HG03354 (cell line): ENCODE measurements around the gene FCER2.
"Not testable (repeated sequence)": the region's sequence is repeated elsewhere in the genome, so short reads cannot be mapped to it uniquely, and the experiment has no call there.

Experiments
- ATAC-seq: cut with Tn5 transposase; IDR thresholded peaks from one replicate; pipeline ENCODE4 v1.9.1; 2021; ENCODE audit warnings: mild to moderate bottlenecking; ENCODE audit not compliant: unreplicated experiment, poor library complexity, severe bottlenecking

FCER2 gene, protein sequence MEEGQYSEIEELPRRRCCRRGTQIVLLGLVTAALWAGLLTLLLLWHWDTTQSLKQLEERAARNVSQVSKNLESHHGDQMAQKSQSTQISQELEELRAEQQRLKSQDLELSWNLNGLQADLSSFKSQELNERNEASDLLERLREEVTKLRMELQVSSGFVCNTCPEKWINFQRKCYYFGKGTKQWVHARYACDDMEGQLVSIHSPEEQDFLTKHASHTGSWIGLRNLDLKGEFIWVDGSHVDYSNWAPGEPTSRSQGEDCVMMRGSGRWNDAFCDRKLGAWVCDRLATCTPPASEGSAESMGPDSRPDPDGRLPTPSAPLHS

DNA sequence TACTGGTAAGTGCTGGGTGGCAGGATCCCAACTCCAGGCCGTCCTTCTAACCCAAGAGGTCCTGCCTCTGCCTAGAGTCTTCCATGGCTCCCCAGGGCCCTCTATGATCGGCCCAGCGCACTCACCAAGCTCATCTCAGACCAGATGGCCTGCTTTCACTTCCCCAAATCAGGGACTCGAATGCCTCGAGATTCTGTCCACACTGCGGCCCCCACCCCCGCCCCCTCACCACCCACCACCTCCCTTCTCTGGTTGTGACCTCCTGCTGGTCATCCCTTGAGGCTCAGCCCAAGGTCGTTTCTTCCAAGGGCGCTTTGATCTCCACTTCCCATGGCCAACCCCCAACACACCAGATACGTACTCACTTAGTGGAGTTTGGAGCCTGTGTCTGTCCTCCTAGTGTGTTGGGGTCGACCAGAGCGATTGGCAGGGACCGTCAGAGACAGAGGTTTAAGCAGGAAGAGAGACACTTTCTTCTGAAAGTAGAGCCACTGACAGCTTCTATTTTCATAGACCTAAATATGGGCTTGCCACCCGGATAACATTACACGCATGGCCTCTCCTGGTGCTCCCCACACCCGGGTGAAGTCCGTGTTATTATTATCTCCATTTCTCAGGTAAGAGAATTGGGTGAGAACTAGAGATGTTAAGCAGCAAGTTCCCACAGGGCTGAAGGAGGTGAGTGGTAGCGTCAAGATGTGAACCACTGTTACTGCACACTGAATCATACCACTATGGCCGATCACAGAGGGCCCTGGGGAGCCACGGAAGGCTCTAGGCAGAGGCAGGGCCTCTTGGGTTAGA lies at the start of gene FCER2:
Gene FCER2 (minus strand): TSS at position 478 of the 804 bp plus-strand sequence. CDS start 2,371 bp downstream, outside the sequence.
- ATAC-seq: peak; percentile 56

DNA sequence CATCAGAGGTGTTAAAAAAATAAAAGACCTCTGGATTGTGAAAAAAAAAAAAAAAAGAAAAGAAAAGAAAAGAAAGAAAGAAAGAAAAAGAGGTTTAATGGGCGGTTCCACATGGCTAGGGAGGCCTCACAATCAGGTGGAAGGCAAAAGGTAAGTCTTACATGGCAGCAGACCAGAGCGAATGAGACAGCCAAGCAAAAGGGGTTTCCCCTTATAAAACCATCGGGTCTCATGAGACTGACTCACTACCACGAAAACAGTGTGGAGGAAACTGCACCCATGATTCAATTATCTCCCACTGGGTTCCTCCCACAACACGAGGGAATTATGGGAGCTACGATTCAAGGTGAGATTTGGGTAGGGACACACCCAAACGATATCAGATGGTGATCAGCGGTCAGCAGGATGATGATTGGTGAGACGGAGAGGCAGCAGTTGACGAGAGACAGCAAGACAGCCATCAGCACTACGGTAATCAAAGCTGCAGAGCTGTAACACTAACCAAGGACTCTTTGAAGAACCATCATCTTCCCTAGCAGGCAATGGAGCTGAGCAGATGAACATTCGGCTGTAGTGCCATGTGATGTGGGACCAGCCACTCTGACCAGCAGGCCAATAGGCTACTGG lies 49.3 kb upstream of the FCER2 start:
- ATAC-seq: peak; percentile 53

DNA sequence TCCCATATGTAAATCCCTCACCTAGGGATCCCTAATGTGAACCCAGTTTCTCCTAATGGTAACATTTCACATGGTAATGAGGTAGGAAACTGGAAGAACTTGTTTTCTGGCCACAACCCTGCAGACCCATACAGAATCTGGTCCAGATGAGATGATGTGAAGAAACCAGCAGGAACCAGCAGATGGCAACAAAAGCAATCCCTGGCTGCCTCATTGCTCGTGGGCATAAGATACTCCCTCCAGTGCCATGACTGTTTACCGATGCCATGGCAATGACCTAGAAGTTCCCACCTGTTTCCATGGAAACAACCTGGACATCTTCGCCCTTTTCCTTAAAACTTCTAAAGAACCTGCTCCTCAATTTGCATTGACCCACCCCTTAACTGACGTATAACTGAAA lies 46.8 kb upstream of the FCER2 start:
- ATAC-seq: no peak

DNA sequence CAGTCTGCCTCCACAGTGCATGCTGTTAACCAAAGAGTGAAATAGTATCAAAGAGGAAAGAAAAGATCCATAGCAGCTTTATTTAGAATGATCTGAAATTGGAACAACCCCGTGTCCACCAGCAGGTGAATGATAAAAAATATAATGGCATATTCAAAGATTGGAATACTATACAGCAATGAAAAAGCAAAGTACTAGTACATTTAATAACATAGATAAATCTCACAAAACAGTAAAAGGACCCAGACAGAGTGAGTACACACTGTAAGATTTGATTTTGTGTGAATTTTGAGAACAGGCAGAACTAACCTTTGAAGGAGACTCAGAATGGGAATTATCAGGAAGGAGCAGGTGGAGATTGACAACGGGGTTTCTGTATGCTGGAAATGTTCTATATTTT lies 46.2 kb upstream of the FCER2 start:
- no peak for ATAC-seq

DNA sequence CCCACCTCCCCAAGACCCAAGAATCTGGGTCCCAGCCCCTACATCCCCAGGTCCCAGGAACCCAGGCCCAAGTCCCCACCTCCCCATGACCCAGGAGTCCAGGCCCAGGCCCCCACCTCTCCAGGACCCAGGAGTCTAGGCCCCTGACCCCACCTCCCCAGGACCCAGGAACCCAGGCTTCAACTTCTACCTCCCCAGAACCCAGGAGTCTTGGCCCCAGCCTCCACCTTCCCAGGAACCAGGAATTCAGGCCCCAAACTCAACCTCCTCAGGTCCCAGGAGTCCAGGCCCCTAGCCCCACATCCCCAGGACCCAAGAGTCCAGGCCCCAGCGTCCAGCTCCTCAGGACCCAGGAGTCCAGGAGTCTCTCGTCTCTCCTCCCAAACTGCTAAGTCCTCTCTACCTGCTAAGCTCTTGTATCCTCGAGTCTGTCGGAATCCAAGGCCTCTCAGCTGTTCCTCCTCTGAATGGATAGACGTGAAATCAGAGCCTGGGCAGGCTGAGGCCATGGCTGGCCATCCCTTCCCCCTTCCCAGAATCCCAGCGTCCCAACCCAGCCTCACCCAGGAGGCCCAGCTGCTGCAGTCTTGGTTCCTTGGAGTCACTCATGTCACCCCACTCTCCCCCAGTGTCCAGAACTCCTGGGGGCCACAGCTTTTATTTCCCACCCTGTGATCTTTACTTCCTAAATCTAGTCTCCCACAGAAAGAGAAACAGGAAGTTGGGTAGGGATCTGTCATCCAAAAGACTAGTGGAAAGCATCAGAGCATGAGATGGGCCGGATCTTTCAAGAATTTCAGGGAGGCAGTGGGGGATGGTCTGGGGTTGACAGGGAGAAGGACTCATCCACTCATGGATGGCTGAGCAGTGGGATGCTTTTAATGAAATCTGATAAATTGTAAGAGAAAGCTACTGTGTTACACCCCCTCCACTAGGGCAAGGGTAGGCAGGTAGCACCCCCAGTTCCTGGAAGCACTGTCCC lies 45.3 kb upstream of the FCER2 start, which contains the start of gene CD209:
Gene CD209 (minus strand): TSS at position 632 of the 982 bp plus-strand sequence. CDS start 23 bp downstream, at position 609.
- no peak for ATAC-seq

DNA sequence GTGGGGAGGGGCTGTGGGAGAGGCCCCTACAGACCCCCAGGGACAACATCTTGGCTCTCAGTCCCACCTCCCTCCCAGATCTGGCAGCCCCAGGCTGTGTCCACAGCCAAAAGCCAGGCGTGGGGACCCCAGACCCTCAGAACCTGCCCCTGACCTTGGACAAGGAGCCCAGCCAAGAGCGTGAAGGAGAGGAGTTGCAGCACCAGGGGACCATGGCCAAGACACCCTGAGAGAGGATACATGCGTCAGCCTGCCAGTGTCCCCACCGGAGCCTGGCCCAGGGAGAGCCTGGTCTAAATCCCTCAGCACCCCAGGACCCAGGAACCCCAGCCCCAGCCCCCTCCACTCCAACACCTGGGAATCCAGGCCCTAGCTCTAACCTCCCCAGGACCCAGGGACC lies 44.4 kb upstream of the FCER2 start:
- ATAC-seq: not testable (repeated sequence)

DNA sequence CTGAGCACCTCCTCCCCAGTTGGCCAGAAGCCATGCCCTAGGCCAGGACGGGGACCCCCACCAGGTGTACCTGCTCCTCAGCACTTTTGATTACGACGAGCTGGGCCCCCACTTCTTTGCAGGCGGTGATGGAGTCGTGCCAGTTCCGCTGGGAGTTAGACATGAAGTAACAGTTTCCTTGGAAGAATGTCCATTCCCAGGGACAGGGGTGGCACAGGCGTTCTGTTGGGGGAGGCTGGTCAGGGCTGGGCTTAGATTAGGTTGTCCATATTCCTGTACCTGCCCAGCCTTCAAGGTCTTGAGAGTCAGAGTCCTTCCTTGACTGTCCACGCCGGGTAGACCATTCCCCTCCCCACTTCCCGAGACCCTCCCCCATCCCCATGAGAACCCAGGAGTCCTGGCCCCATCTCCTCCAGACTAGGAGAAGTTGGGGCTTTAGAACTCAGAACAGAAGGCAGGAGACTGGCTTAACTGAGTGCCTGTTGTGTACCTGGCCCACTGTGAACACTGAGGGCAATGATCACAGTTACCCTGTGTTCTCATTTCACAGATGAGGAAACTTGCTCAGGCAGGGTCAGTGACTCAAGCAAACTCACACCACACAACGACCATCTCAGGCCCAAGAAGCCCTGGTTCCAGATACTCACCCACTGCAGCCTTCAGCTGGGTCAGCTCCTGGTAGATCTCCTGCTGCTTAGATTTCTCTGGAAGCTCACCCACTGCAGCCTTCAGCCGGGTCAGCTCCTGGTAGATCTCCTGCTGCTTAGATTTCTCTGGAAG lies 43.1 kb upstream of the FCER2 start:
- no peak for ATAC-seq

DNA sequence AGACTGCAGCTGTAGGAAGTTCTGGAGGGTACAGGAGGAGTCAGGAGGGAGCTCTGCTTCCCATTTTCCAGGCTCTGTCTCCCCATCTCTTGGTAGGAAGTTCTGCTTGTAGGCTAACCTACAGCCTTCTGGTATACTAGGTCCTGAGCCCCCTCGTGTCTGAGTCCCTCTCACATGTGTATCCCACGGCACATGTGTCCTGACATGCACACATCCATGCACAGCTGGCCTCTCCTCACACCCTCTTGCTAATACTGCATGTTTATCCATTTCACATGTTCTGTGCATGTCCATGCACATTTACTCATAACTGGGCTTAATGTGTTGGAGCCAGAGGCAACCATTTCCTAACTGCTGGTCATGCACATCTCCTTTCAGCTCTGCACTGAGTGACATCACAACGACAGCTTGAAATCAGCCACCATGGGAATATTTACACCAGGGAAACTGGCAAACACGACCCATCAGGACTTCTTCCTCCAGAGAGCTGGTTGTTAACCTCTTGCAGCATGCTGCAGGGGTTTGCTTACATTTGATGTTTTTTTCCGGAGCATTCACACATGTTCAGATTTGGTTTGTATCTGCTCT lies 42.4 kb upstream of the FCER2 start:
- no peak for ATAC-seq

DNA sequence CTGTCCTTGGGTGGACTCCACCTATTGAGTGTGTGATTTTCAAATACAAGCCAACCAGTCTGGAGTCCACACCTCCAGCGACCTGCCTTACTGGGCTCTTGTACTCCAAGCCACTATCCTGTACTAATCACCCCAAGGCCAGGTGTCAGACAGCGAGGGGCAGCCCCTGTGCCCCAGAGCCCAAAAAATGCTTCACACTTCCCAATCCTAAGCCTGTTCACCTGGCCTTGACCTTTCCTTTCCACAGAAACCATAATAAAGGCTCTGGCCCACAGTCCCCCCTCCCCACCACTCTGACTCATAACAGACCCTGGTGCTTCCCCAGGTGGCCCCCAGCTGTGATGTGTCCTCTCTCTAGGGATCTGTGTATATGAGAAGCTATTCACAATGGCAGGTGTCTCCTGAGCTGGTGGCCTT lies 41.5 kb upstream of the FCER2 start:
- ATAC-seq: peak; percentile 78

DNA sequence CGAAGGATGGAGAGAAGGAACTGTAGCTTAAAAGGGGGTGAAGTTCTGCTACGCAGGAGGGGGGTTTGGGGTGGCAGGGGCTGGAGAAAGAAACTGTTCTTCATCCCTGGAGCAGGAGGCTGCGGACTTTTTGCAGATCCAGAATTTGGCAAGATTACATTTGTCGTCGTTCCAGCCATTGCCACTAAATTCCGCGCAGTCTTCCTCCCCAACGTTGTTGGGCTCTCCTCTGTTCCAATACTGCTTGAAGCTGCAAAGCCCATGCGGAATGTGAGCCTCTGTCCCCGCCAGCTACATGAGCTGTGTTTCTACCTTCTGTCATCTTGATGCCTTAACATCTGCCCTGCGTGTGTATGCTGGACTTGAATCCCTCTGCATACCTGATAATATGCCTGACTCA lies 41.1 kb upstream of the FCER2 start:
- ATAC-seq: no peak

DNA sequence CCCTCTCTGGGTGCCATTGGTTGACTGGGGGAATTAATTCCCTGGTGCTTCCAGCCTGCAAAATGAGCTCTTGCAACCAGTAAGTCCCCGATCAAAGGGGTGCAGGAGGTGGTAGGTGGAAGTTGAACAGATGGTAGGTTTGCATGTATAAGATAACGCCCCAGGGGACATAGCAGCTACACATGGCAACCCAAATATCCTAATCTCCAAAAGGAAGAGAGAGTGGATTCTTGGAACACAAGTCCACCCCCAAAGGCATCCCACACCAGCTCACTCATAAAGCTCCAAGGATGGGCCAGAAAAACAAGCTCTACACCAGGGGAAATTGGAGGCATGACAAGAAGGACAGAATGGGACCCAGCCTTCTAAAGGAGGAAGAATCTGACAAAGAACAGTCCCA lies 40.6 kb upstream of the FCER2 start:
- ATAC-seq: no peak

DNA sequence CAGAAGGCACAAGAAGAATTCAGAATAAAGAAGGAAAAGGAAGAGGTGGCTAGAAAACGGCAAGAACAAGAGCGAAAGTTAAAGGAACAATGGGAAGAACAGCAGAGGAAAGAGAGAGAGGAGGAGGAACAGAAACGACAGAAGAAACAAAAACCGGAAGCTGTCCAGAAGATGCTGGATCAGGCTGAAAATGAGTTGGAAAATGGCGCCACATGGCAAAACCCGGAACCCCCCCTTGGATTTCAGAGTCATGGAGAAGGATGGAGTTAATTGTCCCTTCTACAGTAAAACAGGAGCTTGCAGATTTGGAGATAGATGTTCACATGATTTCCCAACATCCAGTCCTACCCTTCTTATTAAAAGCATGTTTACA lies 38.7 kb upstream of the FCER2 start:
- ATAC-seq: no peak

DNA sequence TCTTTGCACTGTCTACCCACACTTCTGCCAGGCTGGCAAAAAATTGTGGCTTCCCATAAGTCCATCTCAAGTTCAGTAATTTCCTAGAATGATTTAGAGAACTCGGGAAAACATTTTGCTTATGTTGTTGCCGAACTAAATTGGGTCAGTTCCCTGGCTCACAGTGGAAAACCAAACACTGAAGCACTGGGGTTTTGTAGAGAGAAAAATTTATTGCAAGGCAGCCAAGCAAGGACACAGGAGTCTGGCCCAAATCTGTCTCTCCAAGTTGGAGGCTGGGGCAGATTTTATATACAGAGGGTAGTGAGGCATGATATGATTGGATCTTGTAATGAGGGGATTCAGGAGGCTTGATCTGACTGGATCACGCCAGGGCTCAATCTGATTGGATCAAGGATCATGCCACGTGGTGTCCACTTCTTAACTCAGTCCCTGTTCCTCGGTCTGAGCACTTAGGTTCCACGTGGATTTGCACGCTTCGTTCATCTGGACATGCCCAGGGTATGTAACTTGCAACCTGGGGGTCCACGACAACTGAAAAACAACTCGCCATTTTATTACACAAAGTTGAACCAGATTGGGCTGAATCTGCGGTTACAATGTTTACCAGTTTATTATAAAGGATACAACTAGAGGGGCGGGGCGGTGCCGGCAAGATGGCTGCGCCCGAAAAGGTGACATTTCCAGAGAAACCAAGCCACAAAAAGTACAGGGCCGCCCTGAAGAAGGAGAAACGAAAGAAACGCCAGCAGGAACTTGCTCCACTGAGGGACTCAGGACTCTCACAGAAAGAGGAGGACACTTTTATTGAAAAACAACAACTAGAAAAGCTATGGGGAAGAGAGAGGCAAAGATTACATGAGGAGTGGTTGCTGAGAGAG lies 38.1 kb upstream of the FCER2 start:
- no peak for ATAC-seq

DNA sequence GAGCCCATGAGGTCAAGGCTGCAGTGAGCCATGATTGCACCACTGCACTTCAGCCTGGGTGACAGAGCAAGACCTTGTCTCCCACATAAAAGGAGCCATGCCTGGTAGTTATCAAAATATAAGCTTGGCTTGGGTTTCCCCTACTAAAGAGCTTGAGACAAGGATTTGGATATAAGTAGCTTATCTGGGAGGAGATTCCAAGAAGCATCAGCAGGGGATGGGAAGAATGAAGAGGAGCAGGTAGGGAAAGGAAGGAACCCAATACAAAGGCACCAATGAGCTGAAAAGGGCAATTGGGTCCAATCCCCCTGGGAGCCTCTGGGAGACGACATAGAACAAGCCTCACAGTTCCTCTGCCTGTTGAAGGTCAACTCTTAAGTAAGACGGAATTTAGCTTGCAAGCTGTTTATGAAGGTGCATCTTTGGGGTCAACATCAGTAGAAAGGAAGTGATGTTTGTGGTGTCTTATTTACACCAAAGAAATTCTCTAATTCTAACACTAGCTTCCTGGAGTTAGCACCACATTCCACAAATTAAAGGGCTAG lies 37.4 kb upstream of the FCER2 start:
- ATAC-seq: no peak

DNA sequence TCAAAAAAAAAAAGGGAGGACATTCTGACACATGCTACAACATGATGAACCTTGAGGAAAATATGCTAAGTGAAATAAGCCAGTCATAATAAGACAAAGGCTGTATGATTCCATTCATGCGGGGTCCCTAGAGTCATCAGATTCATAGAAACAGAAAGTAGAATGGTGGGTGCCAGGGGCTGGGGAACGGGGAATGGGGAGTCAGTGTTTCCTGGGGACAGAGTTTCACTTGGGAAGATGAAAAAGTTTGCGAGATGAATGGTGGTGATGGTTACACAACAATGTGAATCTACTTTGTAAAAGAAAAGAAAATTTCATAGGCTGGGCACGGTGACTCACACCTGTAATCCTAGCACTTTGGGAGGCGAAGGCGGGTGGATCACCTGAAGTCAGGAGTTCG lies 36.1 kb upstream of the FCER2 start:
- no peak for ATAC-seq

DNA sequence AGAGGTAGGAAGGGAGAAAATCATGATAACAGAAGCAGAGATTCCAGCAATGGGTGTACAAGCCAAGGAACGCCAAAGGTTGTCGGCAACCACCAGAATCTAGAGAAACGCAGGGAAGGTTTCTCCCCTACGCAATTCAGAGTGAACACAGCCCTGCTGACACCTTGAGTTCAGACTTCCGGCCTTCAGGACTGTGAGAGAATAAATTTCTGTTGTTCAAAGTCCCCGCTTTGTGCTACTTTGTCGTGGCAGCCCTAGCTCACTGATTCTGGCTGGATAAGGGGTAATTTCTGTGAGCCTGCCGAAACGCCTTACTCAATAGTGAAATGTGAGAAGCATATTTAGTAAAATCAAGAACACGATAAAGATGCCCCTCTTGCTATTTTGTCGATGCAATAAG lies 35.3 kb upstream of the FCER2 start:
- ATAC-seq: no peak

DNA sequence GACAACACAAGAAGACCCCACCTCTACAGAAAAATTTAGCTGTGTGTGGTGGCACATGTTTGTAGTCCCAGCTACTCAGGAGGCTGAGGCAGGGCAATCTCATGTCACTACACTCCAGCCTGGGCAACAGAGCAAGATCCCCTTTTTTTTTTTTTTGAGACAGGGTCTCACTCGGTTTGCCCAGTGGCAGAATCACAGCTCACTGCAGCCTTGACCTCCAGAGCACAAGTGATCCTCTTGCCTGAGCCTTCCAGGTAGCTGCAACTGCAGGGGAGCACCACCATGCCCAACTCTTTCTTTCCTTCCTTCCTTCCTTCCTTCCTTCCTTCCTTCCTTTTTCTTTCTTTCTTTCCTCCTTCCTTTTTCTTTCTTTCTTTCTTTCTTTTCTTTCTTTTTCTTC lies 34.2 kb upstream of the FCER2 start:
- ATAC-seq: no peak
